ENCODE measurements around the gene KLHL18.
A peak's percentile ranks its signal among the peaks of the same experiment; 100 is the strongest.
"Not testable (repeated sequence)": the region's sequence is repeated elsewhere in the genome, so short reads cannot be mapped to it uniquely, and the experiment has no call there.

Gene KLHL18

GRCh38 chr3:47366833-47367232, 84.1 kb downstream of the KLHL18 start:
- DNase-seq, result no peak

- no peak for DNase-seq
Measured at GRCh38 chr3:47367631-47368030, 84.9 kb downstream of the KLHL18 start.

GRCh38 chr3:47370020-47370419, 87.3 kb downstream of the KLHL18 start:
- not testable (repeated sequence) for DNase-seq

GRCh38 chr3:47370887-47371697, 88.3 kb downstream of the KLHL18 start:
- DNase-seq, result peak; percentile 48

- no peak for DNase-seq
Measured at GRCh38 chr3:47374587-47374986, 91.8 kb downstream of the KLHL18 start.

- DNase-seq, result no peak
Measured at GRCh38 chr3:47376393-47376792, 93.6 kb downstream of the KLHL18 start.

- no peak for DNase-seq
Measured at GRCh38 chr3:47377186-47377585, 94.4 kb downstream of the KLHL18 start.

- DNase-seq, result no peak
Measured at GRCh38 chr3:47378869-47379268, 96.1 kb downstream of the KLHL18 start.

- DNase-seq, result no peak
Measured at GRCh38 chr3:47379411-47379899, 96.7 kb downstream of the KLHL18 start.

- no peak for DNase-seq
Measured at GRCh38 chr3:47380026-47380600, 97.4 kb downstream of the KLHL18 start.

- peak; percentile 99 for DNase-seq
Measured at GRCh38 chr3:47380601-47381316, 98.0 kb downstream of the KLHL18 start, which contains the start of gene PTPN23. PTPN23 (plus strand) TSS chr3:47381021; CDS start chr3:47381097, 76 bp downstream.

- peak; percentile 91 for DNase-seq
Measured at GRCh38 chr3:47381317-47382157, 98.8 kb downstream of the KLHL18 start.

- DNase-seq, result no peak
Measured at GRCh38 chr3:47384425-47384824, 101.7 kb downstream of the KLHL18 start.

- DNase-seq, result no peak
Measured at GRCh38 chr3:47385007-47385406, 102.3 kb downstream of the KLHL18 start.

GRCh38 chr3:47385796-47386195, 103.1 kb downstream of the KLHL18 start:
- no peak for DNase-seq

- DNase-seq, result no peak
Measured at GRCh38 chr3:47392933-47393332, 110.2 kb downstream of the KLHL18 start.

- no peak for DNase-seq
Measured at GRCh38 chr3:47394140-47394870, 111.6 kb downstream of the KLHL18 start.

GRCh38 chr3:47394881-47395280, 112.1 kb downstream of the KLHL18 start:
- no peak for DNase-seq
